HL-60/S4 (cell line): Measurements from ENCODE around the gene ANKRD20A1.
"Not testable (repeated sequence)": the region's sequence is repeated elsewhere in the genome, so short reads cannot be mapped to it uniquely, and the experiment has no call there.

Experiments used
- in situ Hi-C: fragments of 300-500 bp; cut with MboI; formaldehyde crosslinking; loops from 2 replicates; pipeline ENCODE4 v1.14.3; 2022; ENCODE audit warnings: low sequenced_read_pairs

The ANKRD20A1 gene

GRCh38 chr9:67858871-67859270 is at the start of gene ANKRD20A1:
ANKRD20A1 (plus strand) TSS chr9:67858931; CDS start chr9:67859427, 496 bp downstream.
- in situ Hi-C loops, result not testable (repeated sequence)

GRCh38 chr9:67832088-67832487 is 26.6 kb upstream of the ANKRD20A1 start:
- in situ Hi-C loops, result not testable (repeated sequence)
